ENCODE results near the gene RNF215.
A peak's percentile ranks its signal among the peaks of the same experiment; 100 is the strongest.

RNF215 gene

GRCh38 chr22:30361916-30362650 lies 25.1 kb downstream of the RNF215 start:
- H3K27ac ChIP-seq (ENCODE audit: low read length), result no peak overlapping the region
- no peaks in the 10 kb centered on the region for H3F3A ChIP-seq (ENCODE audit: insufficient read depth, low read length)
- no peaks in the 10 kb centered on the region for H3K9me2 ChIP-seq (replicated peaks; ENCODE audit: insufficient read depth, low read length)
- H3K4me2 ChIP-seq (ENCODE audit: low read depth, low read length), result no peak overlapping the region
- no peaks in the 10 kb centered on the region for H3K36me3 ChIP-seq (replicated peaks; ENCODE audit: insufficient read depth, low read length)
- no peaks in the 10 kb centered on the region for H3K4me1 ChIP-seq (ENCODE audit: low read length)
- H3K27me3 ChIP-seq (replicated peaks; ENCODE audit: insufficient read depth, low read length), result no peaks in the 10 kb centered on the region
- TF ChIP-seq EZH2phosphoT487 (IDR thresholded peaks at IDR 0.05; ENCODE audit: low read length) (no peak), CTCF (IDR thresholded peaks at IDR 0.05; ENCODE audit: low read length) (no peak), EZH2 (optimal IDR thresholded peaks at IDR 0.05; ENCODE audit: low read depth, low read length) (no peak)
- H2AFZ ChIP-seq (ENCODE audit: low read length), result no peak overlapping the region
- H3K4me3 ChIP-seq (ENCODE audit: low read length), result no peak overlapping the region
- H4K20me1 ChIP-seq (ENCODE audit: insufficient read depth, low read length), result no peaks in the 10 kb centered on the region
- peak; percentile 11 for DNase-seq
- no peak overlapping the region for H3K9ac ChIP-seq (ENCODE audit: low read length)
- H3K9me3 ChIP-seq (replicated peaks; ENCODE audit: insufficient read depth, low read length), result no peaks in the 10 kb centered on the region
- H3K79me2 ChIP-seq (ENCODE audit: low read length), result no peaks in the 10 kb centered on the region

DNA sequence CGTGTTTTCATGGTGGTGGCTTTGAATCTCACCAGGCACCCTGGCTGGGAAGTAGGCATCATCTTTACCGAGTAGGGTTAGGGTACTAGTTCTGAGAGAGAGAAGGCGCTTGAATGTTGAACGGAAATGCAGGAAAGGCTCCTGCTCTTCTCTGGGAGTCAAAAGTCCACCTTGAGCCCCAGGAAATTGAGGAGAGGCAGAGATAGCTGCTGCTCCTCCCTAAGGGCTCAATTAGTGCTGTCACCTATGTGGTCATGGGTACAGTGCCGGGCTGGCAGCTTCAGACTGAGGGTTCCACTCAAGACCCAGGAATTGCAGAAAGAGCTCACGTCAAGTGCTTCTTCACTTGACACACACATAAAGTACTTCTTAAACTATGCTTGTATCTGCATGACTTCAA lies 28.7 kb downstream of the RNF215 start:
- no peaks in the 10 kb centered on the region for H3K36me3 ChIP-seq (replicated peaks; ENCODE audit: insufficient read depth, low read length)
- H3K4me2 ChIP-seq (ENCODE audit: low read depth, low read length), result no peak overlapping the region
- H3K4me1 ChIP-seq (ENCODE audit: low read length), result peaks cover 5% of the 10 kb centered on the region; the same call in 1 of the 2 replicates
- no peak for DNase-seq
- H3K27me3 ChIP-seq (replicated peaks; ENCODE audit: insufficient read depth, low read length), result no peaks in the 10 kb centered on the region
- H3K9me2 ChIP-seq (replicated peaks; ENCODE audit: insufficient read depth, low read length), result no peaks in the 10 kb centered on the region
- peaks cover 31% of the 10 kb centered on the region for H3K79me2 ChIP-seq (ENCODE audit: low read length)
- no peak overlapping the region for H3K27ac ChIP-seq (ENCODE audit: low read length)
- H3K9me3 ChIP-seq (replicated peaks; ENCODE audit: insufficient read depth, low read length), result no peaks in the 10 kb centered on the region
- no peak overlapping the region for H2AFZ ChIP-seq (ENCODE audit: low read length)
- no peak overlapping the region for H3K4me3 ChIP-seq (ENCODE audit: low read length)
- no peaks in the 10 kb centered on the region for H4K20me1 ChIP-seq (ENCODE audit: insufficient read depth, low read length)
- H3F3A ChIP-seq (ENCODE audit: insufficient read depth, low read length), result no peaks in the 10 kb centered on the region
- TF ChIP-seq CTCF (IDR thresholded peaks at IDR 0.05; ENCODE audit: low read length) (no peak), EZH2 (optimal IDR thresholded peaks at IDR 0.05; ENCODE audit: low read depth, low read length) (no peak), EZH2phosphoT487 (IDR thresholded peaks at IDR 0.05; ENCODE audit: low read length) (no peak)
- no peak overlapping the region for H3K9ac ChIP-seq (ENCODE audit: low read length)

- 0 out of 2 replicates have a peak, but pooled peaks cover under 1% of the 10 kb centered on the region for H3K36me3 ChIP-seq (replicated peaks; ENCODE audit: insufficient read depth, low read length)
- no peaks in the 10 kb centered on the region for H3F3A ChIP-seq (ENCODE audit: insufficient read depth, low read length)
- H3K4me3 ChIP-seq (ENCODE audit: low read length), result no peak overlapping the region
- TF ChIP-seq EZH2 (optimal IDR thresholded peaks at IDR 0.05; ENCODE audit: low read depth, low read length) (no peak), CTCF (IDR thresholded peaks at IDR 0.05; ENCODE audit: low read length) (no peak), EZH2phosphoT487 (IDR thresholded peaks at IDR 0.05; ENCODE audit: low read length) (no peak)
- no peaks in the 10 kb centered on the region for H3K9me2 ChIP-seq (replicated peaks; ENCODE audit: insufficient read depth, low read length)
- H3K4me1 ChIP-seq (ENCODE audit: low read length), result peaks cover 5% of the 10 kb centered on the region; the same call in 1 of the 2 replicates
- DNase-seq, result no peak
- H3K4me2 ChIP-seq (ENCODE audit: low read depth, low read length), result peak overlapping the region; percentile 87; the same call in 1 of the 2 replicates
- H3K9ac ChIP-seq (ENCODE audit: low read length), result no peak overlapping the region
- H2AFZ ChIP-seq (ENCODE audit: low read length), result no peak overlapping the region
- no peak overlapping the region for H3K27ac ChIP-seq (ENCODE audit: low read length)
- no peaks in the 10 kb centered on the region for H4K20me1 ChIP-seq (ENCODE audit: insufficient read depth, low read length)
- no peaks in the 10 kb centered on the region for H3K27me3 ChIP-seq (replicated peaks; ENCODE audit: insufficient read depth, low read length)
- H3K79me2 ChIP-seq (ENCODE audit: low read length), result peaks cover 36% of the 10 kb centered on the region
- no peaks in the 10 kb centered on the region for H3K9me3 ChIP-seq (replicated peaks; ENCODE audit: insufficient read depth, low read length)
These were observed 29.5 kb downstream of the RNF215 start for GRCh38 chr22:30357650-30358215.
